Ovary (tissue), 9 donors: Measurements from ENCODE around the gene CDH23. TPM values are rescaled to one million over a fixed set of nuclear protein-coding genes. Genes with fewer than 3 reads are reported as not detected.

ENCODE experiments used
- DNase-seq, 5 donors: peaks; one replicate each; pipeline ENCODE4 v3.0.0-alpha.2; 2019 to 2020
- H3K27ac ChIP-seq, 2 donors: fragments of 200-600 bp; one replicate each; pipeline versions ENCODE4 v1.5.1 to v1.8.0; 2019 to 2022
- H3K27me3 ChIP-seq: fragments of 200-600 bp; one replicate; pipeline ENCODE4 v1.8.0; 2022
- H3K36me3 ChIP-seq: fragments of 200-600 bp; sonication (generic); one replicate; pipeline ENCODE4 v1.5.1; 2019
- H3K4me1 ChIP-seq: one replicate; pipeline ENCODE4 v1.8.1; 2013; ENCODE audit warnings: mild to moderate bottlenecking, moderate library complexity; ENCODE audit not compliant: insufficient read depth
- H3K4me3 ChIP-seq: fragments of 200-600 bp; sonication (generic); one replicate; pipeline ENCODE4 v1.5.1; 2017
- H3K9me3 ChIP-seq, 2 donors: fragments of 200-600 bp in 1 of 2; sonication (generic) in 1 of 2; one replicate each; pipeline versions ENCODE4 v1.5.1 to v1.8.1; 2013 to 2019; ENCODE audit warnings: mild to moderate bottlenecking in 1 of 2, moderate library complexity in 1 of 2
- CTCF ChIP-seq, 3 donors: fragments of 450-650 bp in 2 of 3; fragments of 200-600 bp in 1 of 3; IDR thresholded peaks; one replicate each; pipeline versions ENCODE4 v1.5.1 to v1.8.0; 2016 to 2022; ENCODE audit warnings: antibody characterized with exemption in 3 of 3, mild to moderate bottlenecking in 1 of 3
- EP300 ChIP-seq: sonication (generic); formaldehyde crosslinking; IDR thresholded peaks from one replicate; pipeline ENCODE4 v1.6.1; 2017; ENCODE audit warnings: antibody characterized with exemption
- POLR2A ChIP-seq: fragments of 450-650 bp; IDR thresholded peaks from one replicate; pipeline ENCODE4 v1.6.1; 2017; ENCODE audit warnings: antibody characterized with exemption, mild to moderate bottlenecking, moderate library complexity
- WGBS, 3 donors: extraction: QIAGEN DNeasy Blood & Tissue Kit in 1 of 3; methylation state at CpG; one replicate each; pipeline versions ENCODE4 v1.1.5 to v1.1.7; 2013 to 2017; 5-methylcytosine and 5-hydroxymethylcytosine counted together
- intact Hi-C, 4 donors: fragments of 100-400 bp; cut with DNase I; formaldehyde crosslinking; loops; one replicate each; pipeline versions ENCODE4 v1.11.0 to v1.15.1; 2022 to 2023
- polyA plus RNA-seq, 2 donors: library from polyadenylated mRNA; stranded (reverse); fragments of 200-250 nt in 1 of 2; fragments of 350-450 nt in 1 of 2; fragmentation: Illumina TruSeq in 1 of 2; extraction: RNeasy Lipid Tissue Mini Kit (QIAGEN cat#74804) in 1 of 2; gene quantifications; one replicate each; pipeline ENCODE4 v1.2.3, GENCODE V29; 2013 to 2014
- total RNA-seq, 7 donors: library from RNA; depleted of rRNA in 2 of 7; stranded (reverse); fragments of >200 nt in 2 of 7; fragmentation: NEBNext Ultra II Directional in 3 of 7; extraction: Animal tissue kit (Norgen Biotek cat#: 25700) in 3 of 7; gene quantifications; one replicate each; pipeline versions ENCODE4 v1.1.0 to v1.2.4, GENCODE V29; 2016 to 2023
- donor health status: DM: no; HTN: no; CAD: no; lungs with moderate emphysema.
- donor health status: DM: no; HTN: no; CAD: no.
- donor health status: Bipolar disorder and iron deficiency.
- donor health status: DM: yes; HTN: yes; CAD: no.
- donor health status: DM: no; HTN: no; CAD: no.
- donor health status: DM: yes; HTN: yes; CAD: no.

The CDH23 gene
- total and polyA plus RNA-seq, 9 donors, result 7.5 to 108 (median 39.1) TPM

GRCh38 chr10:71703577-71703976, 306.9 kb downstream of the CDH23 start:
- WGBS, 3 donors, result 71 to 77% (median 74%) methylated on average over 11 of the region's 11 CpGs
- no peak for DNase-seq
- no peak overlapping the region for H3K27ac ChIP-seq
- H3K4me3 ChIP-seq, result no peak overlapping the region
- TF ChIP-seq CTCF (IDR thresholded peaks at IDR 0.05) (no peak), EP300 (no peak), POLR2A (no peak)
- no peaks in the 10 kb centered on the region for H3K4me1 ChIP-seq
- H3K9me3 ChIP-seq, result no peaks in the 10 kb centered on the region
- no peaks in the 10 kb centered on the region for H3K27me3 ChIP-seq
- no peaks in the 10 kb centered on the region for H3K36me3 ChIP-seq
- intact Hi-C loops, result loop anchor here in 1 of 4 donors (10.0 kb wide), 1 partner anchor 389 kb away; the partner anchor contains the start of gene SLC29A3

- Histone ChIP-seq H3K4me3 (no peak overlapping the region), H3K4me1 (no peaks in the 10 kb centered on the region), H3K27me3 (no peaks in the 10 kb centered on the region), H3K36me3 (no peaks in the 10 kb centered on the region), H3K27ac (no peak overlapping the region), H3K9me3 (no peaks in the 10 kb centered on the region)
- TF ChIP-seq CTCF (IDR thresholded peaks at IDR 0.05) (no peak), POLR2A (no peak), EP300 (no peak)
- 96 to 100% (median 96%) methylated on average over 12 to 18 of the region's 18 CpGs for WGBS, 3 donors
- DNase-seq, result no peak
- intact Hi-C loops, result loop anchor here (5.0 to 10.0 kb wide), 4 partner anchors 308 to 393 kb away; partner anchors contain the start of genes CDH23 (in 1 of the 4) and SLC29A3 (in 1 of the 4)
These were observed 308.1 kb downstream of the CDH23 start for GRCh38 chr10:71704816-71705215.

- Histone ChIP-seq H3K9me3 (no peaks in the 10 kb centered on the region), H3K27ac (no peak overlapping the region), H3K27me3 (no peaks in the 10 kb centered on the region), H3K36me3 (no peaks in the 10 kb centered on the region), H3K4me3 (no peak overlapping the region), H3K4me1 (no peaks in the 10 kb centered on the region)
- no peak for DNase-seq
- intact Hi-C loops, result loop anchor here (5.0 to 10.0 kb wide), 4 partner anchors 308 to 393 kb away; partner anchors contain the start of genes CDH23 (in 1 of the 4) and SLC29A3 (in 1 of the 4)
- TF ChIP-seq CTCF (IDR thresholded peaks at IDR 0.05), result no peak
- no peak for TF ChIP-seq POLR2A
- TF ChIP-seq EP300, result no peak
- WGBS, 3 donors, result 79 to 97% (median 81%) methylated on average over 2 of the region's 2 CpGs
These were observed 308.9 kb downstream of the CDH23 start for GRCh38 chr10:71705582-71705981.

GRCh38 chr10:71706216-71707121, 309.7 kb downstream of the CDH23 start:
- Histone ChIP-seq H3K36me3 (no peaks in the 10 kb centered on the region), H3K4me1 (no peaks in the 10 kb centered on the region), H3K27me3 (no peaks in the 10 kb centered on the region), H3K4me3 (no peak overlapping the region), H3K9me3 (no peaks in the 10 kb centered on the region), H3K27ac (no peak overlapping the region)
- intact Hi-C loops, result loop anchor here (5.0 to 10.0 kb wide), 4 partner anchors 309 to 394 kb away; partner anchors contain the start of genes CDH23 (in 1 of the 4) and SLC29A3 (in 1 of the 4)
- 93 to 94% (median 93%) methylated on average over 35 of the region's 35 CpGs for WGBS, 3 donors
- TF ChIP-seq POLR2A (no peak), CTCF (IDR thresholded peaks at IDR 0.05) (no peak)
- DNase-seq, result no peak
